DMS53 treated with DMSO at 0.1 percent for 48 hours (cell line): ENCODE data around the gene ZDHHC14.
"Not testable (repeated sequence)": the region's sequence is repeated elsewhere in the genome, so short reads cannot be mapped to it uniquely, and the experiment has no call there.

Experiments
- DNase-seq: peaks from one replicate; lab custom pipeline; 2025; ENCODE audit not compliant: unreplicated experiment; lab: John Stamatoyannopoulos, UW

The ZDHHC14 gene

GRCh38 chr6:157380458-157380778 lies 572 bp upstream of the ZDHHC14 start:
- DNase-seq: no peak

- no peak for DNase-seq
Measured at GRCh38 chr6:157381631-157382621, 936 bp downstream of the ZDHHC14 start.

GRCh38 chr6:157382821-157383220 lies 1.8 kb downstream of the ZDHHC14 start:
- no peak for DNase-seq

- DNase-seq: no peak
Measured at GRCh38 chr6:157383471-157383870, 2.5 kb downstream of the ZDHHC14 start.

GRCh38 chr6:157384962-157385361 lies 4.0 kb downstream of the ZDHHC14 start:
- not testable (repeated sequence) for DNase-seq

- no peak for DNase-seq
Measured at GRCh38 chr6:157385482-157385881, 4.5 kb downstream of the ZDHHC14 start.

GRCh38 chr6:157386023-157386422 lies 5.0 kb downstream of the ZDHHC14 start:
- DNase-seq: no peak

GRCh38 chr6:157386454-157386853 lies 5.5 kb downstream of the ZDHHC14 start:
- no peak for DNase-seq

GRCh38 chr6:157388924-157389323 lies 7.9 kb downstream of the ZDHHC14 start:
- DNase-seq: no peak

GRCh38 chr6:157390273-157391060 lies 9.5 kb downstream of the ZDHHC14 start:
- DNase-seq: no peak

GRCh38 chr6:157392927-157393668 lies 12.1 kb downstream of the ZDHHC14 start:
- DNase-seq: no peak

GRCh38 chr6:157393669-157394327 lies 12.8 kb downstream of the ZDHHC14 start:
- no peak for DNase-seq

GRCh38 chr6:157395199-157395598 lies 14.2 kb downstream of the ZDHHC14 start:
- DNase-seq: not testable (repeated sequence)

- DNase-seq: no peak
Measured at GRCh38 chr6:157396026-157396425, 15.0 kb downstream of the ZDHHC14 start.

GRCh38 chr6:157397660-157398059 lies 16.7 kb downstream of the ZDHHC14 start:
- no peak for DNase-seq

GRCh38 chr6:157398151-157398550 lies 17.2 kb downstream of the ZDHHC14 start:
- no peak for DNase-seq

GRCh38 chr6:157400676-157401075 lies 19.7 kb downstream of the ZDHHC14 start:
- DNase-seq: no peak

GRCh38 chr6:157401734-157402338 lies 20.8 kb downstream of the ZDHHC14 start:
- no peak for DNase-seq

GRCh38 chr6:157402996-157403685 lies 22.2 kb downstream of the ZDHHC14 start:
- no peak for DNase-seq

- DNase-seq: no peak
Measured at GRCh38 chr6:157403686-157404051, 22.7 kb downstream of the ZDHHC14 start.
